ENCODE results near the gene NAB1. TPM values are rescaled to one million over a fixed set of nuclear protein-coding genes. Genes with fewer than 3 reads are reported as not detected.

The NAB1 gene
- total RNA-seq, 4 donors from 2014 or later = 59.2 to 132 (median 78.2) TPM

DNA sequence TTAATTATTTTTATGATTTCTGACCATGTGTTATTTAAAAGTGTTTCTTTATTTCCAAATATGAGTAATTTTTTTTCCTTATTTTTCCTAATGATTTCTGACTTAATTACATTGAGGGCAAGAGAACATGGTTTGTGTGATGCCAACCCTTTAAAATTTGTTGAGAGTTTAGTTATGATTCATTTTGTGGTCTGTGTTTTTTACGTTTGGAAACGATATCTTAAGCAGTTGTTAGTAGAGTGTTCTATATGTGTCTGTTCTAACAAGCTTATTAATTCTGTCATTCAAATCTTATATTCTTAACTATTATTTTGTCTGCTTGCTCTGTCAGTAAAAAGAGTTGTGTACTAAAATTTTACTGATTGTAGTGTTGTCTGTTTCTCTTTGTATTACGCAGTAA is 15.0 kb downstream of the NAB1 start:
- TF ChIP-seq, protein P1, sequence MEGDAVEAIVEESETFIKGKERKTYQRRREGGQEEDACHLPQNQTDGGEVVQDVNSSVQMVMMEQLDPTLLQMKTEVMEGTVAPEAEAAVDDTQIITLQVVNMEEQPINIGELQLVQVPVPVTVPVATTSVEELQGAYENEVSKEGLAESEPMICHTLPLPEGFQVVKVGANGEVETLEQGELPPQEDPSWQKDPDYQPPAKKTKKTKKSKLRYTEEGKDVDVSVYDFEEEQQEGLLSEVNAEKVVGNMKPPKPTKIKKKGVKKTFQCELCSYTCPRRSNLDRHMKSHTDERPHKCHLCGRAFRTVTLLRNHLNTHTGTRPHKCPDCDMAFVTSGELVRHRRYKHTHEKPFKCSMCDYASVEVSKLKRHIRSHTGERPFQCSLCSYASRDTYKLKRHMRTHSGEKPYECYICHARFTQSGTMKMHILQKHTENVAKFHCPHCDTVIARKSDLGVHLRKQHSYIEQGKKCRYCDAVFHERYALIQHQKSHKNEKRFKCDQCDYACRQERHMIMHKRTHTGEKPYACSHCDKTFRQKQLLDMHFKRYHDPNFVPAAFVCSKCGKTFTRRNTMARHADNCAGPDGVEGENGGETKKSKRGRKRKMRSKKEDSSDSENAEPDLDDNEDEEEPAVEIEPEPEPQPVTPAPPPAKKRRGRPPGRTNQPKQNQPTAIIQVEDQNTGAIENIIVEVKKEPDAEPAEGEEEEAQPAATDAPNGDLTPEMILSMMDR (IDR thresholded peaks at IDR 0.05) = no peak
- no peak for TF ChIP-seq POLR2A (IDR thresholded peaks at IDR 0.05)
- Histone ChIP-seq H3K4me3 (no peak overlapping the region), H3K27me3 (no peaks in the 10 kb centered on the region), H3K4me1 (no peaks in the 10 kb centered on the region), H3K36me3 (no peaks in the 10 kb centered on the region), H3K9me3 (no peaks in the 10 kb centered on the region), H3K27ac (no peak overlapping the region)
- DNase-seq = no peak
- intact Hi-C loops (cut with DNase I; ENCODE audit: low total_unique reads) = no loop called here

- H3K4me3 ChIP-seq = no peak overlapping the region
- no peak overlapping the region for H3K27ac ChIP-seq
- no peak for DNase-seq
- no peaks in the 10 kb centered on the region for H3K9me3 ChIP-seq
- no peaks in the 10 kb centered on the region for H3K36me3 ChIP-seq
- TF ChIP-seq POLR2A (IDR thresholded peaks at IDR 0.05) = no peak
- TF ChIP-seq, protein P1 (IDR thresholded peaks at IDR 0.05) = no peak
- no peaks in the 10 kb centered on the region for H3K4me1 ChIP-seq
- intact Hi-C loops (cut with DNase I; ENCODE audit: low total_unique reads) = no loop called here
- H3K27me3 ChIP-seq = no peaks in the 10 kb centered on the region
Measured at GRCh38 chr2:190664240-190664639, 15.4 kb downstream of the NAB1 start.

GRCh38 chr2:190666895-190667294 is 18.0 kb downstream of the NAB1 start:
- intact Hi-C loops (cut with DNase I; ENCODE audit: low total_unique reads) = no loop called here
- no peak overlapping the region for H3K27ac ChIP-seq
- no peaks in the 10 kb centered on the region for H3K4me1 ChIP-seq
- H3K9me3 ChIP-seq = no peaks in the 10 kb centered on the region
- H3K4me3 ChIP-seq = no peak overlapping the region
- H3K36me3 ChIP-seq = no peaks in the 10 kb centered on the region
- DNase-seq = no peak
- TF ChIP-seq, protein P1 (IDR thresholded peaks at IDR 0.05) = no peak
- TF ChIP-seq POLR2A (IDR thresholded peaks at IDR 0.05) = no peak
- no peaks in the 10 kb centered on the region for H3K27me3 ChIP-seq

DNA sequence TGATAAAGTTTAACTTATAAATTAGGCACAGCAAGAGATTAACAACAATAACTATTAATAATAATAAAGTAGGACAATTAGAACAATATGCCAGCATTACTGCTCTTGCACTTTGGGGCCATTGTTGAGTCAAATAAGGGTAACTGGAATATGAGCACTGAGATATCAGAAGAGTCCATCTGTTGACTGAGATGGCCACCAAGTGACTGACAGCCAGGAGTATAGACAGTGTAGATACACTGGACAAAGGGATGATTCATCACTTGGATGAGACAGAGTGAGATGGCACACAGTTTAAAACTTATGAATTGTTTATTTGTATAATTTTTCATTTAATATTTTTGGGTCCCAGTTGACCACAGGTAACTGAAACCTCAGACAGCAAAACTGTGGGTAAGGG is 20.0 kb downstream of the NAB1 start:
- no peak for DNase-seq
- intact Hi-C loops (cut with DNase I; ENCODE audit: low total_unique reads) = no loop called here
- Histone ChIP-seq H3K27me3 (no peaks in the 10 kb centered on the region), H3K27ac (no peak overlapping the region), H3K36me3 (no peaks in the 10 kb centered on the region), H3K4me1 (no peaks in the 10 kb centered on the region), H3K9me3 (no peaks in the 10 kb centered on the region), H3K4me3 (no peak overlapping the region)
- TF ChIP-seq, protein P1 (IDR thresholded peaks at IDR 0.05) = no peak
- TF ChIP-seq POLR2A (IDR thresholded peaks at IDR 0.05) = no peak

DNA sequence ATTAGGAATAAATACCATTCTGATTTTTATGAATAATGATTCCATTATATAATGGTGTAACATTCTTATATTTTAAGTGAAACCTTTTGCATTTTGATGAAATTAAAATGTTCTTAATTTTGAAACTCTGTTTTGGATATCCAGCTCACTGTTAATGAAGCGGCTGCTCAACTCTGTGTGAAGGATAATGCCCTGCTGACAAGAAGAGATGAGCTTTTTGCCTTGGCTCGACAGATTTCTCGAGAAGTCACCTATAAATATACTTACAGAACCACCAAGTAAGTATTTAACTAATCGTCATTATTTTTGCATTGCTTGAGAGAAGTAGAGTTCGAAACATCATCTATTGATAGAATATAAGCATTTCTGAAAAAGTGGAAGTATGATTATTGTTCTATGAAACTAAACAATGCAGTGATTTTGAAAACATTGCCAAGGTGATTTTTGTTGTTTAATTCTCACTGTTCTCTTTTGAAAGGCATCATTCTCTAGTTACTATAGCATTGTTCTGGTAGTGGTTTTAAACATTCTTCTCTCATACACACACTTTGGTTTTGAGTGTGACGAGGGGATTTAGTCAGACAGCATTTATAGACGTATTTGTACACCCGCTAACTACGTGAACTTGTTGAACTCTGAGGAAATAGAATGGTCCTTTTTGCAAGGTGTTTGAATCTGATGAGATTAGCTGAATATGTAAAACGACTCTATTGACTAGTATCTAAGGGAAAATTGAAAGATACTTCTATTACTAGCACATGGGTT is 21.5 kb downstream of the NAB1 start:
- Histone ChIP-seq H3K4me1 (no peaks in the 10 kb centered on the region), H3K4me3 (no peak overlapping the region), H3K27ac (no peak overlapping the region), H3K9me3 (no peaks in the 10 kb centered on the region), H3K27me3 (no peaks in the 10 kb centered on the region), H3K36me3 (no peaks in the 10 kb centered on the region)
- no peak for DNase-seq
- no peak for TF ChIP-seq POLR2A (IDR thresholded peaks at IDR 0.05)
- TF ChIP-seq, protein P1 (IDR thresholded peaks at IDR 0.05) = no peak
- intact Hi-C loops (cut with DNase I; ENCODE audit: low total_unique reads) = no loop called here
